DND-41 (cell line): ENCODE results near the gene SIPA1L3.

ENCODE experiments used
- ATAC-seq: fragments of 200-7000 bp; cut with Tn5 transposase; 3 replicates; pipeline ENCODE4 v1.9.1; 2021; ENCODE audit warnings: low read depth; ENCODE audit not compliant: insufficient read depth
- DNase-seq: peaks from one replicate; pipeline ENCODE4 v3.0.0-alpha.2; 2020
- H2AFZ ChIP-seq: 2 replicates; pipeline ENCODE4 v1.6.0; 2012; ENCODE audit warnings: low read depth, low read length
- H3K27ac ChIP-seq: 2 replicates; pipeline ENCODE4 v1.5.1; 2012; ENCODE audit warnings: low read length, inconsistent platforms
- H3K27me3 ChIP-seq: fragments of 200-600 bp; sonication (generic); 2 replicates; pipeline ENCODE4 v1.6.0; 2012; ENCODE audit warnings: low read length, mild to moderate bottlenecking, inconsistent platforms; ENCODE audit not compliant: insufficient read depth, poor library complexity
- H3K36me3 ChIP-seq: 2 replicates; pipeline ENCODE4 v1.5.1; 2012; ENCODE audit warnings: low read length, inconsistent platforms; ENCODE audit not compliant: insufficient read depth
- H3K4me1 ChIP-seq: 2 replicates; pipeline ENCODE4 v1.5.1; 2012; ENCODE audit warnings: mild to moderate bottlenecking, low read length; ENCODE audit not compliant: insufficient read depth
- H3K4me2 ChIP-seq: 2 replicates; pipeline ENCODE4 v1.6.0; 2012; ENCODE audit warnings: mild to moderate bottlenecking, moderate library complexity, low read length, inconsistent platforms; ENCODE audit not compliant: insufficient read depth
- H3K4me3 ChIP-seq, 2 experiments: fragments of 200-600 bp in 1 of 2; shearing (Covaris generic) in 1 of 2; 2 replicates each; pipeline ENCODE4 v1.5.1; 2012 to 2016; ENCODE audit warnings: inconsistent platforms in 2 of 2, low read length in 2 of 2, mild to moderate bottlenecking in 2 of 2, low read depth in 1 of 2, moderate library complexity in 1 of 2
- H3K79me2 ChIP-seq: 2 replicates; pipeline ENCODE4 v1.6.0; 2012; ENCODE audit warnings: low read length, inconsistent platforms; ENCODE audit not compliant: insufficient read depth
- H3K9ac ChIP-seq: 2 replicates; pipeline ENCODE4 v1.6.0; 2012; ENCODE audit warnings: low read depth, mild to moderate bottlenecking, inconsistent platforms, low read length, moderate library complexity
- H3K9me3 ChIP-seq: 2 replicates; pipeline ENCODE4 v1.5.1; 2012; ENCODE audit warnings: low read length, moderate library complexity, mild to moderate bottlenecking, inconsistent platforms; ENCODE audit not compliant: insufficient read depth, severe bottlenecking
- H4K20me1 ChIP-seq: 2 replicates; pipeline ENCODE4 v1.6.0; 2012; ENCODE audit warnings: low read length; ENCODE audit not compliant: insufficient read depth
- EZH2 ChIP-seq: IDR thresholded peaks from 3 replicates; pipeline ENCODE4 v1.6.1; 2012; ENCODE audit warnings: borderline replicate concordance, low read depth, mild to moderate bottlenecking, moderate library complexity, low read length, inconsistent platforms; ENCODE audit not compliant: severe bottlenecking
- TF ChIP-seq, protein P1 (sequence below): IDR thresholded peaks from 2 replicates; pipeline ENCODE4 v1.5.1; 2012; ENCODE audit warnings: borderline replicate concordance, low read length, moderate library complexity, mild to moderate bottlenecking; ENCODE audit not compliant: poor library complexity, severe bottlenecking; ENCODE audit errors: extremely low read depth

SIPA1L3 gene

GRCh38 chr19:38209671-38210457 lies 302.9 kb downstream of the SIPA1L3 start:
- H3K36me3 ChIP-seq: no peaks in the 10 kb centered on the region
- DNase-seq: no peak
- ATAC-seq: no peak
- H4K20me1 ChIP-seq: peaks cover 11% of the 10 kb centered on the region
- H2AFZ ChIP-seq: no peak overlapping the region
- TF ChIP-seq EZH2: no peak
- TF ChIP-seq, protein P1, sequence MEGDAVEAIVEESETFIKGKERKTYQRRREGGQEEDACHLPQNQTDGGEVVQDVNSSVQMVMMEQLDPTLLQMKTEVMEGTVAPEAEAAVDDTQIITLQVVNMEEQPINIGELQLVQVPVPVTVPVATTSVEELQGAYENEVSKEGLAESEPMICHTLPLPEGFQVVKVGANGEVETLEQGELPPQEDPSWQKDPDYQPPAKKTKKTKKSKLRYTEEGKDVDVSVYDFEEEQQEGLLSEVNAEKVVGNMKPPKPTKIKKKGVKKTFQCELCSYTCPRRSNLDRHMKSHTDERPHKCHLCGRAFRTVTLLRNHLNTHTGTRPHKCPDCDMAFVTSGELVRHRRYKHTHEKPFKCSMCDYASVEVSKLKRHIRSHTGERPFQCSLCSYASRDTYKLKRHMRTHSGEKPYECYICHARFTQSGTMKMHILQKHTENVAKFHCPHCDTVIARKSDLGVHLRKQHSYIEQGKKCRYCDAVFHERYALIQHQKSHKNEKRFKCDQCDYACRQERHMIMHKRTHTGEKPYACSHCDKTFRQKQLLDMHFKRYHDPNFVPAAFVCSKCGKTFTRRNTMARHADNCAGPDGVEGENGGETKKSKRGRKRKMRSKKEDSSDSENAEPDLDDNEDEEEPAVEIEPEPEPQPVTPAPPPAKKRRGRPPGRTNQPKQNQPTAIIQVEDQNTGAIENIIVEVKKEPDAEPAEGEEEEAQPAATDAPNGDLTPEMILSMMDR: no peak
- no peaks in the 10 kb centered on the region for H3K79me2 ChIP-seq
- H3K4me2 ChIP-seq: no peak overlapping the region
- H3K4me1 ChIP-seq: peaks cover 14% of the 10 kb centered on the region
- H3K27ac ChIP-seq: no peak overlapping the region
- H3K9ac ChIP-seq: no peak overlapping the region
- no peak overlapping the region for H3K4me3 ChIP-seq
- H3K27me3 ChIP-seq: peaks cover 18% of the 10 kb centered on the region
- H3K9me3 ChIP-seq: no peaks in the 10 kb centered on the region

DNA sequence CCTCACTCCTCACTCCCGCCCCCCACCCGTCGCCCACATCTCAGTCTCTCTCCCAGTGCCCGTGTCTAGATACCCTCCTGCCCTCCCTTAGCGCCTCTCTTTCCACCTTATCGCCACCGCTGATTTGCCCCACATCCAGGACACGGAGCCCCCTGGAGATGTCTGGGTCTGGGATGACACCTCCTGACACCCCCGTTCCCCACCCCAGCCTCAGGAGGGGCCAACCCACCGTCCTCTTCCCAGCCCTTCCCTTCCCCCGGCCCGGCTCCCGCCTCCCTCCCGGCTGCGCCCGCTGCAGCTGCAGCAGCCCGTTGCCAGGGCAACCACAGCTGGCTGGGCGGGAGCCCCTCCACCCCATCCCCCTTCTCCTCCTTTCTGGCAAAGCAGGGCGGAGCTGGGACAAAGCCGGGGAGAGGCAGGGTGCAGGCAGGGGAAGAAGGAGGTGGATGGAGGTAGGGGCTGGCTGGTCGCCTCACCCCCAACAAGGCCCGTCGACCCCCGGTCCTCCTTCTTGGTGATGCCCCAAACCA lies 303.5 kb downstream of the SIPA1L3 start:
- peaks cover 18% of the 10 kb centered on the region for H3K27me3 ChIP-seq
- H3K9ac ChIP-seq: no peak overlapping the region
- H3K79me2 ChIP-seq: no peaks in the 10 kb centered on the region
- peaks cover 11% of the 10 kb centered on the region for H4K20me1 ChIP-seq
- H3K4me1 ChIP-seq: peaks cover 14% of the 10 kb centered on the region
- H3K27ac ChIP-seq: no peak overlapping the region
- DNase-seq (peak; percentile 39), ATAC-seq (peak; percentile 18; the same call in 1 of the 3 replicates)
- TF ChIP-seq, protein P1: no peak
- TF ChIP-seq EZH2: peak; percentile 52
- H3K36me3 ChIP-seq: no peaks in the 10 kb centered on the region
- no peak overlapping the region for H2AFZ ChIP-seq
- no peak overlapping the region for H3K4me2 ChIP-seq
- no peaks in the 10 kb centered on the region for H3K9me3 ChIP-seq
- no peak overlapping the region for H3K4me3 ChIP-seq

- peak; percentile 36 for ATAC-seq
- H3K36me3 ChIP-seq: no peaks in the 10 kb centered on the region
- H3K27ac ChIP-seq: no peak overlapping the region
- H3K4me2 ChIP-seq: no peak overlapping the region
- no peak overlapping the region for H3K9ac ChIP-seq
- no peak overlapping the region for H3K4me3 ChIP-seq
- no peak for TF ChIP-seq EZH2
- TF ChIP-seq, protein P1: no peak
- no peak overlapping the region for H2AFZ ChIP-seq
- peak; percentile 17 for DNase-seq
- H4K20me1 ChIP-seq: peaks cover 11% of the 10 kb centered on the region
- peaks cover 18% of the 10 kb centered on the region for H3K27me3 ChIP-seq
- H3K79me2 ChIP-seq: no peaks in the 10 kb centered on the region
- peaks cover 14% of the 10 kb centered on the region for H3K4me1 ChIP-seq
- no peaks in the 10 kb centered on the region for H3K9me3 ChIP-seq
Observed at GRCh38 chr19:38211151-38211591, 304.2 kb downstream of the SIPA1L3 start.
